IPS-NIHi11 (cell line): ENCODE data around the gene LHFPL2.

Experiments
- DNase-seq: peaks from one replicate; pipeline ENCODE4 v3.0.0; 2012; ENCODE audit warnings: mixed read lengths, low spot score

The LHFPL2 gene

GRCh38 chr5:78544561-78545201 lies 103.9 kb downstream of the LHFPL2 start:
- no peak for DNase-seq

- DNase-seq: no peak
Measured at GRCh38 chr5:78543916-78544315, 104.7 kb downstream of the LHFPL2 start.

- no peak for DNase-seq
Measured at GRCh38 chr5:78543292-78543691, 105.3 kb downstream of the LHFPL2 start.

GRCh38 chr5:78542321-78542840 lies 106.2 kb downstream of the LHFPL2 start:
- DNase-seq: no peak

GRCh38 chr5:78541086-78541654 lies 107.4 kb downstream of the LHFPL2 start:
- no peak for DNase-seq

- DNase-seq: no peak
Measured at GRCh38 chr5:78540335-78541085, 108.1 kb downstream of the LHFPL2 start.

GRCh38 chr5:78538240-78538850 lies 110.2 kb downstream of the LHFPL2 start:
- no peak for DNase-seq

GRCh38 chr5:78537821-78538220 lies 110.8 kb downstream of the LHFPL2 start:
- DNase-seq: peak; percentile 41

GRCh38 chr5:78537411-78537810 lies 111.2 kb downstream of the LHFPL2 start:
- DNase-seq: no peak

GRCh38 chr5:78536661-78537196 lies 111.8 kb downstream of the LHFPL2 start:
- no peak for DNase-seq

- no peak for DNase-seq
Measured at GRCh38 chr5:78534905-78535200, 113.7 kb downstream of the LHFPL2 start.

- DNase-seq: no peak
Measured at GRCh38 chr5:78534148-78534904, 114.2 kb downstream of the LHFPL2 start.

GRCh38 chr5:78533356-78533755 lies 115.2 kb downstream of the LHFPL2 start:
- DNase-seq: peak; percentile 46

GRCh38 chr5:78530342-78531096 lies 118.1 kb downstream of the LHFPL2 start:
- no peak for DNase-seq

GRCh38 chr5:78527925-78528324 lies 120.6 kb downstream of the LHFPL2 start:
- DNase-seq: no peak

GRCh38 chr5:78527054-78527859 lies 121.3 kb downstream of the LHFPL2 start:
- no peak for DNase-seq

- DNase-seq: no peak
Measured at GRCh38 chr5:78526049-78526525, 122.5 kb downstream of the LHFPL2 start.

GRCh38 chr5:78523314-78524193 lies 125.0 kb downstream of the LHFPL2 start:
- no peak for DNase-seq
